SK-N-SH treated with all-trans-retinoic acid at 6 μM for 48 hours (cell line): Measurements from ENCODE around the gene DDX18.

Source experiments
- ARNTL ChIP-seq: fragments of 450-650 bp; formaldehyde crosslinking; IDR thresholded peaks from 2 replicates; pipeline ENCODE4 v1.5.0; 2020; ENCODE audit warnings: low read depth, mild to moderate bottlenecking, moderate library complexity, borderline replicate concordance
- BACH2 ChIP-seq: fragments of 250-450 bp; sonication (Bioruptor Pico); IDR thresholded peaks from 2 replicates; pipeline ENCODE4 v1.9.0; 2021; ENCODE audit warnings: mild to moderate bottlenecking, borderline replicate concordance
- CREB5 ChIP-seq: fragments of 250-450 bp; sonication (Bioruptor Pico); IDR thresholded peaks from 2 replicates; pipeline ENCODE4 v1.5.1; 2020; ENCODE audit warnings: low read depth, mild to moderate bottlenecking, moderate library complexity
- GLIS3 ChIP-seq: fragments of 250-450 bp; sonication (Bioruptor Pico); IDR thresholded peaks from 2 replicates; pipeline ENCODE4 v1.5.0; 2020; ENCODE audit warnings: mild to moderate bottlenecking, moderate library complexity
- PATZ1 ChIP-seq: fragments of 250-450 bp; sonication (Bioruptor Pico); IDR thresholded peaks from 2 replicates; pipeline ENCODE4 v1.8.0; 2020; ENCODE audit warnings: mild to moderate bottlenecking, moderate library complexity, borderline replicate concordance
- POU6F1 ChIP-seq: fragments of 250-450 bp; sonication (Bioruptor Pico); IDR thresholded peaks from 2 replicates; pipeline ENCODE4 v1.8.0; 2021; ENCODE audit warnings: low read depth, mild to moderate bottlenecking, moderate library complexity, borderline replicate concordance
- PPARA ChIP-seq: fragments of 250-450 bp; sonication (Bioruptor Pico); IDR thresholded peaks from 2 replicates; pipeline ENCODE4 v1.5.0; 2020; ENCODE audit warnings: mild to moderate bottlenecking, borderline replicate concordance
- RARB ChIP-seq: fragments of 250-450 bp; sonication (Bioruptor Pico); IDR thresholded peaks from 2 replicates; pipeline ENCODE4 v1.8.0; 2021; ENCODE audit warnings: mild to moderate bottlenecking, moderate library complexity
- SNAI2 ChIP-seq: fragments of 250-450 bp; sonication (Bioruptor Pico); IDR thresholded peaks from 2 replicates; pipeline ENCODE4 v1.5.0; 2020; ENCODE audit warnings: mild to moderate bottlenecking, moderate library complexity
- ZFP3 ChIP-seq: fragments of 250-450 bp; sonication (Bioruptor Pico); IDR thresholded peaks from 2 replicates; pipeline ENCODE4 v1.5.0; 2020; ENCODE audit warnings: mild to moderate bottlenecking, moderate library complexity
- ZFP30 ChIP-seq: fragments of 450-650 bp; formaldehyde crosslinking; IDR thresholded peaks from 2 replicates; pipeline ENCODE4 v1.5.0; 2022; ENCODE audit warnings: mild to moderate bottlenecking, moderate library complexity
- ZNF8 ChIP-seq: fragments of 450-650 bp; formaldehyde crosslinking; IDR thresholded peaks from 2 replicates; pipeline ENCODE4 v1.5.0; 2020; ENCODE audit warnings: mild to moderate bottlenecking, moderate library complexity

GRCh38 chr2:117814417-117815264 lies at the start of gene DDX18:
- TF ChIP-seq PATZ1 (CRISPR knock-in tag) (no peak), PPARA (CRISPR knock-in tag) (no peak), GLIS3 (CRISPR knock-in tag) (no peak), ZFP3 (0 out of 2 replicates have a peak, but pooled peaks have one; percentile 24), SNAI2 (CRISPR knock-in tag) (no peak), CREB5 (no peak), ZFP30 (CRISPR knock-in tag) (no peak), ARNTL (CRISPR knock-in tag) (no peak), ZNF8 (CRISPR knock-in tag) (no peak), BACH2 (CRISPR knock-in tag) (no peak), RARB (CRISPR knock-in tag) (no peak), POU6F1 (CRISPR knock-in tag) (no peak)
